SKM-1 treated with dmso at 0.1 percent for 144 hours (cell line): Measurements from ENCODE around the gene AGER.
A peak's percentile ranks its signal among the peaks of the same experiment; 100 is the strongest.

Experiments used
- DNase-seq: peaks from one replicate; lab custom pipeline; 2025; ENCODE audit not compliant: unreplicated experiment; lab: John Stamatoyannopoulos, UW

Gene AGER

DNA sequence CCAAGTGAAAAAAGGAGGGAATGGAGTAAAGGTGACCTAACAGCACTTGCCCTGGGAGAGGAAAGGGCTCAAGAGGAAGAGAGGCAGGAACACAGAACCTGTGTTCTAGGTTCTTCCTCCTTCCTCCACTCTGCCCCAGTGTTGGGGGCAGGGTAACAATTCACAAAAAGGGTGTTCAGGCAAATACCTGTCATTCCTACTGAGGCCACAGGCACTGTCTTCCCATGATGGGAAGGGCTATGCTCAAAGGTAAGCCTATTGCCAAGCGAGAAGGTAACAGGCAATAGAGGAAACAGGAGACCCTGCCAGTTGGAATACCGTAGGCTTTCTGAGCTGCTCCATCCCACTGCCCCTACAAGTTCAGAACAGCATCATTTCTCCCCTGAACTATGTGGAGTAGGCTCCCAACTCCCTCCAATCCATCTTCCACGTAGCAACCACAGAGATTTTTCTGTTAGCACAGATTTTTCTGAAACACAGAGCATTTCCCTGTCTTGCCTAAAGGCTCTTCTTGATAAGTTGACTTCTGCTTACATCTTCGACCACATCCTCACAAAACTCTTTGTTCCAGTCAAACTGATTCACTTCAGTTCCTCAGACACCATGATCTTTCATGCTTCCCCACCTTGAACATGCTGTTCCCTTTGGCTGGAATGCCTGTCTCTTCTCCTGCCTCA, 10.9 kb downstream of the AGER start:
- no peak for DNase-seq

DNA sequence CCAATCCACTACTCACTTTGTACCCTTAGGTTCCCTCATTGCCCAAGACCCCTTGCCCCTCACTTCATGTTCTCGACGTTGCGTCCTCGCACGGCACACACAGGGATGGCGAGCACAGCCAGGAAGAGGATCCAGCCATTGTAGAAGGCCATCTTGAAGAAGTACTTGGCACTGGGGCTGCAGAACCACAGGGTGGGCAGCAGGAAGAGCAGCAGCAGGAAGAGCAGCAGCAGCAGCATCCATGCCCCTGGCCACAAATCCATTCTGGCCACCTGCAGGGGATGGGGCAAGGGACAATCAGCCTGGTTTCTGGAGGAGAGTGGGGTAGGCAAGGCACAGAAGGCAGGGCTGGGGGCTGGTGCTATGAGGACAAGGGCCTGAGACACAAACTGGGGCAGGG, 12.8 kb downstream of the AGER start:
- no peak for DNase-seq

DNA sequence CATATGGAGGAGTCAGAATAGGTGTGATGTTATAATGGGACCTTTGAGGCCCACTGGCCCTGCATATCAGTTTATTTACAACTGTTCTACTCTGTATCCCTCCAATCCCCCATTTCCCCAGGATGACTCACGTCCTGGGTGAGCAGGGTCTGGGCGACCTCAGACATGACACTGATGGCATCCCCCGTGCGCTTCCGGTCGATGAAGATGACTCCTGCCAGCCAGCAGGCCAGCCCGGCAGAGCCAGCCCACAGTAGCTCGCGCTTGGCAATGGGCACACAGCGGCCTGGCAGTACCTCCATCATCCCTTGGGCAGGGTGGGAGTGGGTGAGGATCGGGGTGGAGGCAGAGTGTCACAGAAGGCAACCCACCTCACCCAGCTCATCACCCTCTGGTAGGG, 13.8 kb downstream of the AGER start:
- no peak for DNase-seq

DNA sequence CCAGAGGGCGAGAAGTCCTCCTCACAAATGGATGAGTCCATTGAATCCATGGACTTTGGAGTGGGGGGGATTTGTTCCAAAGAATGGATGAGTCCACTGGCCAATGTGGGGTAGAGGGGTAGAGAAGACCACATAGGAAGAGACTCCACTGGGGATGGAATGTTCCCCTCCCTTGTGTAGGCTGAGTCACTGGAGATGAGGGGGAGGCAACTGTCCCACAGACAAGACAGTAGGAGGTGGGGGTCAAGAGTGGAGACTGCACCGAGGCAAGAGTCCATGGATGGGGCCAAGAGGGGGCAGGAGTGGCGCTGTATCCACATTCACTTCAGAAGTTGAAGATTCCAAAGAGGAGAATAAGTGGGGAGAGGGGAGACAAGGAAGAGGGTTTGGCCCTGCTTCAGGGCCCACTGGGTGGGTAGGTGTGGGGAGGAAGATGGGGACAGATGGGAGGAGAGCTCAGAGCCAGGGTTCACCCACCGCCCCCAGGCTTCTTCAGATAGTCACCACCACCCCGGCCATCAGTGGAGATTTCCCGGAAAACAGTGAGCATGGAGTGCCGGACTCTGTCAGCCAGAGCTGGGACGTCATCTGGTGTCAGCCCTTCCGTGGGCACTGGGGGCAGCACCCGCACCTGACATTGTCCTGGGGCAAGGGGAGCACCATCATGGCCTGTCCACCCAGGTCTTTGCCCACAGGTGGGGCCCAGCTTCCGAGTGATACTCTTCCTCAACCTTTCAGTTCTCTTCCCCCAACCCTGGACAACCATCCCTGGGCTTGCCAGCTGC, 15.1 kb downstream of the AGER start:
- DNase-seq, result no peak

DNA sequence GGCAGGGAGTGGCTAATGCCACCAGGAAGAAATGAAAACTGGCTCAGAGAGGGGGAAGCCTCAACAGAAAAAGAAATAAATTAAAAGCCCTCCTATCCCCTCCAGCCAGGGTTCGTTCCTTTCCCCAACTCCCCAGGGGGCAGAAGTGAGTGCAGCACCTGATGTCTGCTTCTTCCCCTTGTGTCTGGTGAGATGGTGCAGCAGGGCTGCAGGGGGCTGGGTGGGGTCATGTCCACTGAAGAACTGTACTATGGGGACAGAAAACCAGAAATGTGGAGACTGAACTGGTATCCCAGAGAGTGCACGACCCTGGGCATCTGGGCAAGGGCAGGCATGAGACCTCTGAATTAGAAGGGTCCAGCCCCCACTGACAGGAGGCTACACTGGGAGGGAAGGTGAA, 15.7 kb downstream of the AGER start:
- DNase-seq, result no peak

DNA sequence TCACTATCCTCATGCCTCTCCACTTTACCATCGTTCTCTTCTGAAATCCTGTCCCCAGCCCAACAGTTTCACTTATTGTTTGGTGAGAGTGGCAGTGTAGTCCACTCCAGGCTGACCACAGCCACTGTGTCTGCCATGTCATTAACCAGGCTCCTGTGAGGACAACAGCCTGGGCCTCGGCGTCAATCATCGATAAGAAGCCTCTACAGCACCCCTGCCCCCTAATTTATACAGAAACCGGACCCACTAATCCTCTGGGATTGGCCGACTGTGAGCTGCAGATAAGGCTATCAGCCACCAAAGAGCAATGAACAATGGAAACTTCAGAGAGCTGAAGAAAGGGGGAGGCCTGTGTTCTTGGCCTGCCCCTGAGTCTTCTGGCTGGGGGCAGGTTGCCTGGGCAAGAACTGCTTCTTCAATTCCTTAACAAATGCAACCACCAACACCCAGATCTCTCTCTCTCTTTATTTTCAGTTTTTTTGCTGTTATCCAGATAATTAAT, 16.2 kb downstream of the AGER start:
- DNase-seq, result no peak

DNA sequence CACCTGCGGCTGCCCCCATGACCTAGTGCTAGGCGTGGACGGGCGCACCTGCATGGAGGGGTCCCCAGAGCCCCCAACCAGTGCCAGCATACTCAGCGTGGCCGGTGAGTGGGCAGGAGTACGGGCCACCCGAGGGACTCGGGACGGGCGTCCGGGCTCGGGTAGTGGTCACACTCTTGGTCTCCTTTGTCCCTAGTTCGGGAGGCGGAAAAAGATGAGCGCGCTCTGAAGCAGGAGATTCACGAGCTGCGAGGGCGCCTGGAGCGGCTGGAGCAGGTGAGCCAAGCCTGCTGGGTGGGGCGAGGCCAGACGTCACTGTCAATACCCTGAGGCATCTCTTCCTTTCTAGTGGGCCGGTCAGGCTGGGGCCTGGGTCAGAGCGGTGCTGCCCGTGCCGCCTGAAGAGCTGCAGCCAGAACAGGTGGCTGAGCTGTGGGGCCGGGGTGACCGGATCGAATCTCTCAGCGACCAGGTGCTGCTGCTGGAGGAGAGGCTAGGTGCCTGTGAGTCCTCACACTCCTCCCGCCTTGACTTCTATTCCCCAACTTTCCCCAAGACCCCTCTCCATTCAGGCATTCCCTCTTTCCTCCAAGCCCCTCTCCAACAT, 16.8 kb downstream of the AGER start:
- no peak for DNase-seq

DNA sequence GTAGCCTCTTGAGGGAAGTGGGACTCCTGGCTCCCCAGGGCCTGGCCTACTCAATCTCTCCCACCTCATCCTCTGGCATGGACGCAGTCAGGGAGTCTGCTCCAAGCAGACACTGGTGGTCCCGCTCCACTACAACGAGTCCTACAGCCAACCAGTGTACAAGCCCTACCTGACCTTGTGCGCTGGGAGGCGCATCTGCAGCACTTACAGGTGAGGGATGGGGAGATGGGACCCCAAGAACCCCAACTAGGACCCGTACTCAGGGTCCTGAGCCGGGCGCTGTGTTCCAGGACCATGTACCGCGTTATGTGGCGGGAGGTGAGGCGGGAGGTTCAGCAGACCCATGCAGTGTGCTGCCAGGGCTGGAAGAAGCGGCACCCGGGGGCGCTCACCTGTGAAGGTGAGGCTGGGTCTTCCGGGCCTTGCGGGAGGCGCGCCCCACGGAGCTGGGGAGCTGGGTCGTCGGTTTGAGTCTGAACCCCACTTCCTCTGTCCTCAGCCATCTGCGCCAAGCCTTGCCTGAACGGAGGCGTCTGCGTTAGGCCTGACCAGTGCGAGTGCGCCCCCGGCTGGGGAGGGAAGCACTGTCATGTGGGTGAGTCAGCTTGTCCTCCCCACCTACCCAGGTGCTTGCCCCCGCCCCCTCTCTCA, 17.5 kb downstream of the AGER start:
- no peak for DNase-seq

DNA sequence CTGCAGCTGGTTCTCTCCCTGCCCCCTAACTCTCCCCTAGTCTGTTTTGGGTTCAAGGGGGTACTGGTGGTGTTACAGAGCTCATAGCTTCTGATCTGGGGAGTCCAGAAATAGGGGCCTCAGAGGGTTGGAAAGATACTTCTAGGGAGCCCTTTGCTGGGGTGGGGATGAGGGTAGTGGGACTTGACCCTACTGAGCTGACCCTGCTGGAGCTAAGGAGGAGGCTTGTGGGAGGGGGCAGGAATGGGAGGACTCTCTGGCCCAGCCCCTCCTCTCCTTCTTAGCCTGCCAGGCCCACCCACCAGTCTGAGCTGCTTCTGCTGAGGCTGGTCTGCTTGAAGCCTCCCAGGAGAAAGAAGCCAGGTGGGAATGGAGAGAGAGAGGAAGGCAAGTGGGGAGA, 19.8 kb downstream of the AGER start, which contains the start of gene EGFL8:
TSS of gene EGFL8 (plus strand) at position 301 of the 400 bp plus-strand sequence. CDS start 1,571 bp downstream, outside the sequence.
- no peak for DNase-seq

DNA sequence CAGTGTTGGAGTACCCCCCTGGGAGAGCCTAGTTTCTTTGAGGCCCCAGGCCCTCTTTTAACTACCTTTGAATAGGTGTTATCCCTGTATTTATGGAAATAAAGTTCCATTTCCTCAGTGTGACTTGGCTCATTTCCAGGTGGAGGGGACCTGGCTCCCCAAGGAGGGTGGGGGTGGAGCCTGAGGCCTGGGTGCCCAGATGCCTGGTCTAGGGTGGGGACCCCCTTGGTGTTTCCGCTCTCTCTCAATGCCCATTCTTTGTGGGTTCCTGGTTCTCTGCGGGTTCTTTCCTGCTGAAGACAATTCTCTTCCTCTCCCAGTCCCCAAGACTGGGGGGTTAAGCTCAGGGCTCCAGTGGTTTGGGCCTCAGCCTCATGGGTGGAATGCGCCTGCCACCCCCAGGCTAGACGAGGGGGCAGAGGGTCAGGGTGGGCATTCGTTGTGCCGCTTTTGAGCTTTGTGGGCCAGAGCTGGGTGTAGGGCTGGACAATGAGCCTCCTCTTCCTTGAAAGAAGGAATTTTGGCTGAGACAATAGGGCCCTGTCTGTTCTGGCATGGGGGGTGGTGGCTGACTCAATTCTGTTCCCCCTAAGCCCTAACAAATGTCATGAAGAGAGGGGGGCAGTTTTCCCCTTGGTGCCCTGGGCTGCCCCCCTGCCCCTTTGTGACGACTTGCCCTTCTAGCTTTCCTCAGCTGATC, 20.3 kb downstream of the AGER start:
- DNase-seq, result no peak

DNA sequence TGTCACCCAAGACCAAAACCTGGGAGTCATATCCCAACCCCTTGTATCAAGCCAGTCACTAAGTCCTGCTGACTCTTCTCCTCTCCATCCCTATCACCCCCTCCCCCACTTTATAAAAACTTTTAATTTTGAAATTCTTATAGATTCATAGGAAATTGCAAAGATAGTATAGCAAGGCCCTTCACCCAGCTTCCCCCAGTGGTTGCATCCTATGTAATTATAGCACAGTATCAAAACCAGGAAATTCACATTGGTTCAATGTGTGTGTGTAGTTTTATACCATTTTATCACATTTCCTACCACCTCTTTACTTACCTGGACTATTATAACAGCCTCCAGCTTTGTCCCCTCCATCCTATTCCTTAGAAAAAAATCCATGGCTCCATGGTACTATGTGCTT, 26.0 kb downstream of the AGER start:
- DNase-seq, result no peak

DNA sequence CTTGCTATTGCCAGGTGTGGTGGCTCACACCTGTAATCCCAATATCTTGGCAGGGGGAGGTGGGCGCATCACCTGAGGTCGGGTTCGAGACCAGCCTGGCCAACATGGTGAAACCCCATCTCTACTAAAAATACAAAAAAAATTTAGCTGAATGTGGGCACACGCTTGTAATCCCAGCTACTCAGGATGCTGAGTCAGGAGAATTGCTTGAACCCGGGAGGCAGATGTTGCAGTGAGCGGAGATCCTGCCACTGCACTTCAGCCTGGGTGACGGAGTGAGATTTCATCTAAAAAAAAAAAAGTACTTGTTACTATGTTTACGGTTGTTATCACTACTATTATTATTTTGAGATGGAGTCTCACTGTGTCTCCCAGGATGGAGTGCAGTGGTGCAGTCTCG, 27.2 kb downstream of the AGER start:
- no peak for DNase-seq

DNA sequence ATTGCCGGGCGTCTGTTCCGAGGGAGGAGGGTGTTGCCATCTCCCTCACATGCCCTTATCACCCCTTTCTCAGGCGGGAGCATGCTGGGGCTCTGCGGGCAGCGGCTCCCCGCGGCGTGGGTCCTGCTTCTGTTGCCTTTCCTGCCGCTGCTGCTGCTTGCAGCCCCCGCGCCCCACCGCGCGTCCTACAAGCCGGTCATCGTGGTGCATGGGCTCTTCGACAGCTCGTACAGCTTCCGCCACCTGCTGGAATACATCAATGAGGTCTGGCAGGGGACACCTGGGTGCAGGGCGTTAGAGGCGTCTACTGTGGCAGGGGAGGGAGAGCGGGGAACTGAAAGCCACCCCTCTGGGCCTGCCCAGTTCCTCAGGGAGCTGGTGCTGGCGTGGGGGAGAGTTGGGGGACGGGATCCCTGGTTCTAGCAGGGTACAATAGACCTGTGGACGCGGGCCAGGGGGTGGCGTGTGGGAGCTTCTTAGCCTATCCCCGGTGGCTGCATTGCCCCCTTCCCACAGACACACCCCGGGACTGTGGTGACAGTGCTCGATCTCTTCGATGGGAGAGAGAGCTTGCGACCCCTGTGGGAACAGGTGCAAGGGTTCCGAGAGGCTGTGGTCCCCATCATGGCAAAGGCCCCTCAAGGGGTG, 29.4 kb downstream of the AGER start:
- peak; percentile 41 for DNase-seq

DNA sequence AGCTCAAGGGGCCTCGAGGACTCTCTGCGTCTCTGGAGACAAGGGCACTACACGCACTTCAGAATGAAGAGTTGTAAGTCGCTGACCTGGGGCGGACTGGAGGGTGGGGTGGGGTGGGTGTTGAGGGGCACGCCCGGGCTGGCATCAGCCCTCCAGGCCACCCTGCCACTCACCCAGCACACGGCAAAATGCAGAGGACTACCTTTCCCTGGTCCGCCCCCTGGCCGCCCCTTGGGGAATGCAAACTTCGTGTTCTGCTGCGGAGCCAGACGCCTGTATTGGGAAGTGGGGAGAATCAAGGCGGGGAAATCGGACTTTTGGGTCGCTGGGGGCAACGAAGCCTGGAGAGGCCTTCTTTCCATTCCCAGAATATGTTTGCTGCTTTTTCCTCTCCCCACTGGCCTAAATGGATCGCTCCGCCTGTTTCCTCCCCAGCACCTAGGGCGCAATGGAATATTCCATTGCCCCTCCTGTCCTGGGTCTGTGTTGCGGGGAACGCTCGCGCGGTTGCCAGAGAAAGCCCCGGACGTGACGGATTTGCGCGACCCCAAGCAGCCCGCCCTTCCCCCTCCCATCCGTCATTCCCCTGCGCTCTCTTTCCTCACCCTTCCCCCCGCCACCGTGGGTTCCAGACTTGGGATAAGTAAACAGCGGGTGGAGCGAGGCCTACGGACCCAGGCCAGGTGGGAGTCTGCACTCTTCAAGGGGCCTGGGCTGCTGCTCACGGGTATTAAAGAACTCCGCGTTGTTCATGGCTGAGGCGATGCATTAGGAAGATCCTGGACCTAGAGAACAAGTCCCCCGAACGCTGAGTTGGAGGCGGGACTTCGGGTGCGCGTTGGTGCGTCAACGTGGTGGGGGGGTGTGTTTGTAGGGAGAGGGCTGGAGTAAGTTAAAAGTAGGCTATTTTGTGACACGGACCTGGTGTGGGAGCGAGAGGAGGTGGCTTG, 30.2 kb downstream of the AGER start, which contains the start of gene PPT2:
TSS of gene PPT2 (plus strand) at position 578 of the 950 bp plus-strand sequence. CDS start 454 bp downstream, outside the sequence.
- DNase-seq, result peak; percentile 40

DNA sequence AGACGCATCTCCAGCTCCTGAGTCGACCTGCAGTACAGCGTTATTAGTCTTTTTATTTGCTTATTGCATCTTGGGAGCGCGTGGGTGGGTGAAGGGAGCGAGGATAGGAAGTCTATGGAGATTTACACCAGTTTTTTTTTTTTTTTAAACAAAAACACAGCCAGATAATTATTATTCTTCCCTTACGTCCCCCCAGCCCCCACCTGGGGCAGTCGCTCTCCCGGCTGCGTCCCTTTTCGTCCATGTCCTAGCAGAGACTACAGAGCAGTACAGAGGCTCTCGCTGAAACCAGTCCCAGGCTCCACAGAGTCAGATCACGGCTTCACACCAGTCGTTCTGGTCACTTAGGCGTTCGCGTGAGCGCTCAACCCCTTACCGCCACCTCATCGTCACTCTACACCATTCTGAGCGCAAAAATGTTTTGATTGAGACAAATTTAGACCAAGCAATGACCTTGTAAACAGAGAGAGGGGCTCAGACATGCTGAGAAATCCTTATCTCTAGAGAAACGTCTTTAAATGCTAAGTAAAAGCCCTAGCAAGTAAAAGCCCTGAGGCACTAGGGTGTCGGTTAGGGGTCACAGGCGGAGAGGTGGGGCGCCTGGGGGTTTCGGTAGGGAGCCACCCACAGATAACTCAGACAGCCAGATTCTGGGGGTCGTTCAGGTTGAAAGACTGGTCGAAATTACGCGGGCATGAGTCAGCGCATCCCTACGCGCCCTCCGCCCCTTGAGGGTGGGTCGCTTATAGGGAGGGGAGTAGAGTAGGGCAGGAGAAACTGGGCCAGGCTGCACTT, 31.1 kb downstream of the AGER start:
- DNase-seq, result no peak

DNA sequence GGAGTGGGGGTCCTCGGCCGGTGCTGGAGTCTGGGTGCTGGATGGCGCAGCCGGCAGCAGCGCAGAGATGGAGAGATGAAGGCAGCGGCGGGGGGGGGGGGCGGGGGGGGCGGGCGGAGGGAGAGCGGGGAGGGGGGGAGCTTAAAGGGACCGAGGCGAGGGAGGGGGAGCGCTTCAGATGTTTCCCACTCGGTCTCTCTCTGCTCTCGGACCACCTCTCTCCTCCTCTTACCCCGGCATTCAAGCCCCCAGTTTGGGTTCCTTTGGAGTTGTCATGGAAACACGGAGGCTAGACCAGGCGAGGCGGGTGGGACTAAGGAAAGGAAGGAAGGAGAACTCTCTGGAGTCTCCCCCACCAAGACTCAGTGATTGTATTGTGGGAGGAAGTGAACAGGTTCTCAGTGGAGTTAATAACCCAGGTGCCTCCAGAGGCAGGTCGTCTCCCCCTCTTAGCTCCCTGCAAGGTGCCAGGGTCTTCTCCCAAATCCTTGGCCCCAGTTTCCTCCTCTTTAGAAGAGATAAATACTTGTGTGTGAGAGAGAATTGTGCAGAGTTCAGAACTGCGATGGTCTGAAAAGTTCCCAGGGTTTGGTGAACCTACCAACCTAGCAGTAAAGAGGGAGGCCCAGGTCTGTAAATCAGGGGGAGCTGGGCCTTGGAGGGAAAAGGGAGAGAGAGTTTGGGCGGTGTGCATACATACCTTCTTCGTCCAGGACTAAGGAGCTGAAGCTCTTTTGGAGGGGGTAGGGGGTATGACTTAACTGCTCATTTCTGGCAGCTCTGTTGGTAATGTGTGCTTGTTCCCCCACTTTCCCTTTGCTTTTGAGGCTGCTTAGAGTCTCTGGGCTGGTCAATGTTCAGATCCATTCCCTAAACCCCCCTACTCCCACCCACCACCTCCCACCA, 31.9 kb downstream of the AGER start, which contains the start of gene PRRT1:
TSS of gene PRRT1 (minus strand) at position 77 of the 906 bp plus-strand sequence. CDS start 112 bp downstream, outside the sequence.
- no peak for DNase-seq
